ENCODE data around the gene CDK5RAP2. TPM values are rescaled to one million over a fixed set of nuclear protein-coding genes. Genes with fewer than 3 reads are reported as not detected.

The CDK5RAP2 gene
- total RNA-seq, 1 experiment from 2014 or later, result 56.4 TPM

GRCh38 chr9:120387257-120388002 lies 192.5 kb downstream of the CDK5RAP2 start:
- Histone ChIP-seq H2AFZ (ENCODE audit: low read length) (no peak overlapping the region), H3K14ac (ENCODE audit: insufficient read depth, low read length) (no peak overlapping the region), H3K23ac (ENCODE audit: insufficient read length, low read depth, low read length) (no peak overlapping the region), H2AK5ac (ENCODE audit: insufficient read length, low read length) (no peak overlapping the region), H3K79me1 (ENCODE audit: insufficient read depth, low read depth, low read length, poor library complexity, severe bottlenecking) (no peaks in the 10 kb centered on the region), H3T11ph (ENCODE audit: low read length) (no peak overlapping the region), H3K4me1 (ENCODE audit: insufficient read depth, low read length) (no peaks in the 10 kb centered on the region), H3K56ac (ENCODE audit: insufficient read length, low read depth, low read length) (no peak overlapping the region), H3K18ac (ENCODE audit: insufficient read length, low read depth, low read length) (no peak overlapping the region), H4K20me1 (ENCODE audit: control insufficient read depth, insufficient read depth, insufficient read length) (no peaks in the 10 kb centered on the region), H3K4me2 (ENCODE audit: insufficient read depth, insufficient read length, low read length) (no peak overlapping the region), H3K27ac (ENCODE audit: insufficient read length, low read depth, low read length) (no peak overlapping the region), H4K91ac (ENCODE audit: insufficient read length, low read depth, low read length) (no peak overlapping the region), H3K79me2 (ENCODE audit: insufficient read depth, low read length) (no peaks in the 10 kb centered on the region), H4K8ac (replicated peaks; ENCODE audit: insufficient read length, low read depth, low read length) (no peak overlapping the region), H2BK5ac (ENCODE audit: insufficient read length, low read length) (no peak overlapping the region), H3K4ac (ENCODE audit: low read depth, low read length) (no peak overlapping the region), H2BK15ac (ENCODE audit: low read depth, low read length) (no peak overlapping the region), H2BK20ac (ENCODE audit: low read depth, low read length, poor library complexity, severe bottlenecking) (no peak overlapping the region), H4K5ac (ENCODE audit: insufficient read length, low read depth, low read length) (no peak overlapping the region), H3K9me3 (ENCODE audit: control insufficient read depth, low read depth, low read length) (no peaks in the 10 kb centered on the region), H2BK12ac (ENCODE audit: insufficient read length, low read depth, low read length) (no peak overlapping the region), H2BK120ac (ENCODE audit: low read depth, low read length, poor library complexity, severe bottlenecking) (no peak overlapping the region), H3K9ac (ENCODE audit: extremely low read depth, insufficient read length, low read length) (no peak overlapping the region), H3K23me2 (ENCODE audit: insufficient read length, low read depth, low read length, poor library complexity, severe bottlenecking) (no peaks in the 10 kb centered on the region), H3K27me3 (ENCODE audit: insufficient read depth, low read length) (no peaks in the 10 kb centered on the region)
- no peak for TF ChIP-seq CTCF (conservative IDR thresholded peaks at IDR 0.05)
- WGBS (ENCODE audit: extremely low coverage, insufficient read length, low lambda C conversion rate), result no CpG with 5 or more reads among the region's 14 CpGs
- Mint-ChIP-seq H3K27me3 (ENCODE audit: low read depth) (no peaks in the 10 kb centered on the region), H3K9me3 (no peaks in the 10 kb centered on the region), H3K4me1 (peaks cover 10 to 16% of the 10 kb centered on the region in 2 experiments), H3K4me3 (no peak overlapping the region), H3K27ac (peak overlapping the region in 1 of 3 experiments; percentile 34; a peak in 1 of 7 replicates), H3K36me3 (ENCODE audit: insufficient read depth in 1 of 3, low read depth in 3 of 3) (peaks cover 11 to 46% (median 28%) of the 10 kb centered on the region in 3 experiments)
- no peak for DNase-seq

Measured in H9 (cell line).